ENCODE data around the gene ATP2B3. TPM values are rescaled to one million over a fixed set of nuclear protein-coding genes. Genes with fewer than 3 reads are reported as not detected.

The ATP2B3 gene
- total and polyA plus RNA-seq, 10 of the 15 experiments (the other 5 are each of a cell fraction or from before 2014, with no cell fraction given), result 0.01 TPM; not detected in 9

DNA sequence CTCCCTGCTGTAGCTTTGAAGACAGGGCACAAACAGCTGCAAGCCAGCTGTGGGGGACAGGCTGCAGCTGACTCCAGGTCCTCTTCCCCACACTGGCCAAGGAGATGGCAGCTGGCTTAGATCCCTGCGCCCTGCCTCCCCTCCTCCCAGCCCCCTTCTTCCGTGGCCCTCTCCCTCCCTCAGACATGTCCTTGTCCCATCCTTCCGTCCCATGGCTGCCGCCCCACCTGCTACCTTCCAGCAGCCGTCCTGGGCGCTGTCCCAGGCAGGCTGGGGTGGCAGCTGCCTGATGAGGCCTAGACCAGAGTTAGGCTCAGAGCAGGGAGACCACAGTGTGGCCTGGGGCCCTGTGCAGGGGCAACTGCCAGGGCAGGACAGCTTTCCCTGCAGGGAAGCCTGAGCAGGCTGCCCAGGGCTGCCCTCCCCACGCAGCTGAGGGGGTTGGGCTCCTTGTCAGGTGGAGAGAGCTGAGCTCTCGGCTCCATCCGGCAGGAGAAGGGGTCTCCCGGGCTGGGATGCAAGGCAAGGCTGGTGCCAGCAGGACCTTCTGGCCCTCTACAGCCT is 26.0 kb upstream of the ATP2B3 start:
- Histone ChIP-seq H3K4me2 (ENCODE audit: control insufficient read depth, insufficient read depth) (no peak overlapping the region), H3K79me2 (ENCODE audit: control insufficient read depth, insufficient read depth, low read length) (no peaks in the 10 kb centered on the region), H3K4me1 (ENCODE audit: control insufficient read depth, insufficient read depth, low read length) (no peaks in the 10 kb centered on the region), H3K4me3 (no peak overlapping the region), H4K20me1 (ENCODE audit: control insufficient read depth, insufficient read depth) (no peaks in the 10 kb centered on the region), H3K27me3 (replicated peaks in 1 of 2; ENCODE audit: control insufficient read depth in 2 of 2, insufficient read depth in 2 of 2, low read length in 1 of 2) (no peaks in the 10 kb centered on the region), H3K36me3 (ENCODE audit: control insufficient read depth in 2 of 2, insufficient read depth in 2 of 2, low read length in 1 of 2) (no peaks in the 10 kb centered on the region), H3K27ac (ENCODE audit: control insufficient read depth, insufficient read depth) (no peak overlapping the region), H2AFZ (ENCODE audit: control insufficient read depth, low read depth, low read length) (no peak overlapping the region), H3K9me3 (replicated peaks; ENCODE audit: control insufficient read depth, insufficient read depth, low read length) (no peaks in the 10 kb centered on the region; the same call in 2 of the 3 replicates), H3K9ac (ENCODE audit: control insufficient read depth, insufficient read depth, low read length) (no peak overlapping the region)
- in situ Hi-C loops (cut with MboI) (no loop called here), intact Hi-C loops (cut with micrococcal nuclease; ENCODE audit: unreplicated experiment) (no loop called here)
- no peak for FAIRE-seq
- ChIA-PET SMC1A (ENCODE audit: uncharacterized antibody, unreplicated experiment) (no interaction called here), RAD21 (ENCODE audit: unreplicated experiment) (no interaction called here), POLR2A (no interaction called here), CTCF (no interaction called here)
- no TSS peak for BruUV-seq (replicated peaks)
- 20% methylated on average over 8 of the region's 10 CpGs for WGBS (ENCODE audit: insufficient coverage, insufficient replicate concordance, low lambda C conversion rate, missing lambda C conversion rate)
- TF ChIP-seq CEBPB (IDR thresholded peaks at IDR 0.05; ENCODE audit: borderline replicate concordance in 1 of 2, low read depth in 2 of 2, low read length in 2 of 2) (no peak), BMI1 (IDR thresholded peaks at IDR 0.05; ENCODE audit: borderline replicate concordance) (no peak), ZNF274 (IDR thresholded peaks at IDR 0.05; ENCODE audit: insufficient read depth, insufficient read length) (no peak), EGR1 (IDR thresholded peaks at IDR 0.05; ENCODE audit: borderline replicate concordance in 1 of 2, low read depth in 2 of 2, low read length in 2 of 2) (no peak)
- TF ChIP-seq, protein P1, sequence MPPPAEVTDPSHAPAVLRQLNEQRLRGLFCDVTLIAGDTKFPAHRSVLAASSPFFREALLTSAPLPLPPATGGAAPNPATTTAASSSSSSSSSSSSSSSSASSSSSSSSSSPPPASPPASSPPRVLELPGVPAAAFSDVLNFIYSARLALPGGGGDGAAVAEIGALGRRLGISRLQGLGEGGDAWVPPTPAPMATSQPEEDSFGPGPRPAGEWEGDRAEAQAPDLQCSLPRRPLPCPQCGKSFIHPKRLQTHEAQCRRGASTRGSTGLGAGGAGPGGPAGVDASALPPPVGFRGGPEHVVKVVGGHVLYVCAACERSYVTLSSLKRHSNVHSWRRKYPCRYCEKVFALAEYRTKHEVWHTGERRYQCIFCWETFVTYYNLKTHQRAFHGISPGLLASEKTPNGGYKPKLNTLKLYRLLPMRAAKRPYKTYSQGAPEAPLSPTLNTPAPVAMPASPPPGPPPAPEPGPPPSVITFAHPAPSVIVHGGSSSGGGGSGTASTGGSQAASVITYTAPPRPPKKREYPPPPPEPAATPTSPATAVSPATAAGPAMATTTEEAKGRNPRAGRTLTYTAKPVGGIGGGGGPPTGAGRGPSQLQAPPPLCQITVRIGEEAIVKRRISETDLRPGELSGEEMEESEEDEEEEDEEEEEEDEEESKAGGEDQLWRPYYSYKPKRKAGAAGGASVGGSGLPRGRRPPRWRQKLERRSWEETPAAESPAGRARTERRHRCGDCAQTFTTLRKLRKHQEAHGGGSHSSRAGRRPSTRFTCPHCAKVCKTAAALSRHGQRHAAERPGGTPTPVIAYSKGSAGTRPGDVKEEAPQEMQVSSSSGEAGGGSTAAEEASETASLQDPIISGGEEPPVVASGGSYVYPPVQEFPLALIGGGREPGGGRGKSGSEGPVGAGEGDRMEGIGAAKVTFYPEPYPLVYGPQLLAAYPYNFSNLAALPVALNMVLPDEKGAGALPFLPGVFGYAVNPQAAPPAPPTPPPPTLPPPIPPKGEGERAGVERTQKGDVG (CRISPR knock-in tag; IDR thresholded peaks at IDR 0.05), result no peak
- TF ChIP-seq, protein P2, sequence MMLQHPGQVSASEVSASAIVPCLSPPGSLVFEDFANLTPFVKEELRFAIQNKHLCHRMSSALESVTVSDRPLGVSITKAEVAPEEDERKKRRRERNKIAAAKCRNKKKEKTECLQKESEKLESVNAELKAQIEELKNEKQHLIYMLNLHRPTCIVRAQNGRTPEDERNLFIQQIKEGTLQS (IDR thresholded peaks at IDR 0.05; ENCODE audit: borderline replicate concordance, extremely low read depth, low read depth, low read length), result no peak
- TF ChIP-seq, protein P3, sequence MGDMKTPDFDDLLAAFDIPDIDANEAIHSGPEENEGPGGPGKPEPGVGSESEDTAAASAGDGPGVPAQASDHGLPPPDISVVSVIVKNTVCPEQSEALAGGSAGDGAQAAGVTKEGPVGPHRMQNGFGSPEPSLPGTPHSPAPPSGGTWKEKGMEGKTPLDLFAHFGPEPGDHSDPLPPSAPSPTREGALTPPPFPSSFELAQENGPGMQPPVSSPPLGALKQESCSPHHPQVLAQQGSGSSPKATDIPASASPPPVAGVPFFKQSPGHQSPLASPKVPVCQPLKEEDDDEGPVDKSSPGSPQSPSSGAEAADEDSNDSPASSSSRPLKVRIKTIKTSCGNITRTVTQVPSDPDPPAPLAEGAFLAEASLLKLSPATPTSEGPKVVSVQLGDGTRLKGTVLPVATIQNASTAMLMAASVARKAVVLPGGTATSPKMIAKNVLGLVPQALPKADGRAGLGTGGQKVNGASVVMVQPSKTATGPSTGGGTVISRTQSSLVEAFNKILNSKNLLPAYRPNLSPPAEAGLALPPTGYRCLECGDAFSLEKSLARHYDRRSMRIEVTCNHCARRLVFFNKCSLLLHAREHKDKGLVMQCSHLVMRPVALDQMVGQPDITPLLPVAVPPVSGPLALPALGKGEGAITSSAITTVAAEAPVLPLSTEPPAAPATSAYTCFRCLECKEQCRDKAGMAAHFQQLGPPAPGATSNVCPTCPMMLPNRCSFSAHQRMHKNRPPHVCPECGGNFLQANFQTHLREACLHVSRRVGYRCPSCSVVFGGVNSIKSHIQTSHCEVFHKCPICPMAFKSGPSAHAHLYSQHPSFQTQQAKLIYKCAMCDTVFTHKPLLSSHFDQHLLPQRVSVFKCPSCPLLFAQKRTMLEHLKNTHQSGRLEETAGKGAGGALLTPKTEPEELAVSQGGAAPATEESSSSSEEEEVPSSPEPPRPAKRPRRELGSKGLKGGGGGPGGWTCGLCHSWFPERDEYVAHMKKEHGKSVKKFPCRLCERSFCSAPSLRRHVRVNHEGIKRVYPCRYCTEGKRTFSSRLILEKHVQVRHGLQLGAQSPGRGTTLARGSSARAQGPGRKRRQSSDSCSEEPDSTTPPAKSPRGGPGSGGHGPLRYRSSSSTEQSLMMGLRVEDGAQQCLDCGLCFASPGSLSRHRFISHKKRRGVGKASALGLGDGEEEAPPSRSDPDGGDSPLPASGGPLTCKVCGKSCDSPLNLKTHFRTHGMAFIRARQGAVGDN (IDR thresholded peaks at IDR 0.05), result no peak
- TF ChIP-seq, protein P4, sequence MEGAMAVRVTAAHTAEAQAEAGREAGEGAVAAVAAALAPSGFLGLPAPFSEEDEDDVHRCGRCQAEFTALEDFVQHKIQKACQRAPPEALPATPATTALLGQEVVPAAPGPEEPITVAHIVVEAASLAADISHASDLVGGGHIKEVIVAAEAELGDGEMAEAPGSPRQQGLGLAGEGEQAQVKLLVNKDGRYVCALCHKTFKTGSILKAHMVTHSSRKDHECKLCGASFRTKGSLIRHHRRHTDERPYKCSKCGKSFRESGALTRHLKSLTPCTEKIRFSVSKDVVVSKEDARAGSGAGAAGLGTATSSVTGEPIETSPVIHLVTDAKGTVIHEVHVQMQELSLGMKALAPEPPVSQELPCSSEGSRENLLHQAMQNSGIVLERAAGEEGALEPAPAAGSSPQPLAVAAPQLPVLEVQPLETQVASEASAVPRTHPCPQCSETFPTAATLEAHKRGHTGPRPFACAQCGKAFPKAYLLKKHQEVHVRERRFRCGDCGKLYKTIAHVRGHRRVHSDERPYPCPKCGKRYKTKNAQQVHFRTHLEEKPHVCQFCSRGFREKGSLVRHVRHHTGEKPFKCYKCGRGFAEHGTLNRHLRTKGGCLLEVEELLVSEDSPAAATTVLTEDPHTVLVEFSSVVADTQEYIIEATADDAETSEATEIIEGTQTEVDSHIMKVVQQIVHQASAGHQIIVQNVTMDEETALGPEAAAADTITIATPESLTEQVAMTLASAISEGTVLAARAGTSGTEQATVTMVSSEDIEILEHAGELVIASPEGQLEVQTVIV (IDR thresholded peaks at IDR 0.05; ENCODE audit: borderline replicate concordance, partially characterized antibody), result no peak
- no peak for ATAC-seq
- no peak for DNase-seq (ENCODE audit: low read depth, low spot score)

Measured in GM12878 (cell line).